IMR-90 (cell line): ENCODE measurements around the gene EXTL2. TPM values are rescaled to one million over a fixed set of nuclear protein-coding genes. Genes with fewer than 3 reads are reported as not detected.

ENCODE experiments used
- ATAC-seq: fragments of 200-7000 bp; cut with Tn5 transposase; 2 replicates; pipeline ENCODE4 v1.9.1; 2020; ENCODE audit warnings: low read depth, mild to moderate bottlenecking, moderate library complexity
- BruUV-seq: library from RNA; stranded (reverse); fragments of 400-500 nt; replicated peaks from 2 replicates; lab custom pipeline; 2021; lab: Mats Ljungman, UMichigan
- CTCF ChIA-PET: fragments of 300-600 bp; formaldehyde crosslinking; extraction: SDS; loops from one replicate; lab custom pipeline; 2021; ENCODE audit warnings: antibody characterized with exemption; lab: Yijun Ruan, JAX
- POLR2A ChIA-PET: fragments of 300-600 bp; sonication (Branson Sonifier 250); formaldehyde crosslinking; loops from one replicate; lab custom pipeline; 2022; ENCODE audit warnings: antibody characterized with exemption; ENCODE audit not compliant: unreplicated experiment; lab: Charles Lee
- DNase-seq: peaks from one replicate; pipeline ENCODE4 v3.0.0; 2013
- H2AFZ ChIP-seq: replicated peaks from 2 replicates; pipeline ENCODE3; 2013; ENCODE audit warnings: low read length, mild to moderate bottlenecking; ENCODE audit not compliant: poor library complexity
- H2AK5ac ChIP-seq: 2 replicates; pipeline ENCODE4 v1.6.1; 2013; ENCODE audit warnings: low read depth, low read length, inconsistent platforms
- H2AK9ac ChIP-seq: replicated peaks from 2 replicates; pipeline ENCODE3; 2013; ENCODE audit warnings: mild to moderate bottlenecking, low read depth, low read length, moderate library complexity; ENCODE audit not compliant: poor library complexity
- H2BK120ac ChIP-seq: 2 replicates; pipeline ENCODE4 v1.6.1; 2013; ENCODE audit warnings: low read depth, low read length, inconsistent platforms
- H2BK15ac ChIP-seq: 3 replicates; pipeline ENCODE4 v1.6.1; 2013; ENCODE audit warnings: low read depth, low read length, inconsistent platforms
- H2BK20ac ChIP-seq: 2 replicates; pipeline ENCODE4 v1.6.1; 2013; ENCODE audit warnings: low read depth, mild to moderate bottlenecking, inconsistent platforms, low read length, moderate library complexity
- H2BK5ac ChIP-seq: 2 replicates; pipeline ENCODE4 v1.6.1; 2013; ENCODE audit warnings: mild to moderate bottlenecking, low read depth, low read length, inconsistent platforms; ENCODE audit not compliant: poor library complexity, severe bottlenecking
- H3K14ac ChIP-seq: replicated peaks from 2 replicates; pipeline ENCODE4 v1.6.1; 2013; ENCODE audit warnings: low read depth, low read length, inconsistent platforms
- H3K18ac ChIP-seq: 2 replicates; pipeline ENCODE4 v1.6.1; 2013; ENCODE audit warnings: low read depth, low read length, control low read depth
- H3K23ac ChIP-seq: 2 replicates; pipeline ENCODE4 v1.6.1; 2013; ENCODE audit warnings: low read depth, low read length, inconsistent platforms
- H3K27ac ChIP-seq: 2 replicates; pipeline ENCODE4 v1.5.1; 2013; ENCODE audit warnings: mild to moderate bottlenecking, control low read depth, low read length; ENCODE audit not compliant: insufficient read depth
- H3K27me3 ChIP-seq: 2 replicates; pipeline ENCODE4 v1.6.1; 2013; ENCODE audit warnings: low read length; ENCODE audit not compliant: control insufficient read depth, insufficient read depth
- H3K36me3 ChIP-seq: 2 replicates; pipeline ENCODE4 v1.6.1; 2013; ENCODE audit warnings: low read length, mixed read lengths; ENCODE audit not compliant: control insufficient read depth, insufficient read depth
- H3K4ac ChIP-seq: 2 replicates; pipeline ENCODE4 v1.6.1; 2013; ENCODE audit warnings: low read depth, low read length, inconsistent platforms
- H3K4me1 ChIP-seq: 2 replicates; pipeline ENCODE4 v1.6.1; 2013; ENCODE audit warnings: low read length, mixed read lengths; ENCODE audit not compliant: control insufficient read depth, insufficient read depth
- H3K4me2 ChIP-seq: 2 replicates; pipeline ENCODE4 v1.6.1; 2013; ENCODE audit warnings: low read depth, mild to moderate bottlenecking, control low read depth, low read length, moderate library complexity
- H3K4me3 ChIP-seq: 2 replicates; pipeline ENCODE4 v1.5.1; 2013; ENCODE audit warnings: low read depth, mild to moderate bottlenecking, control low read depth, low read length, moderate library complexity; ENCODE audit not compliant: insufficient read depth
- H3K56ac ChIP-seq: 2 replicates; pipeline ENCODE4 v1.6.1; 2013; ENCODE audit warnings: low read length, inconsistent platforms; ENCODE audit not compliant: insufficient read depth; ENCODE audit errors: extremely low read depth
- H3K79me1 ChIP-seq, 2 experiments: 2 replicates each; pipeline ENCODE4 v1.6.1; 2013; ENCODE audit warnings: low read length in 2 of 2, inconsistent platforms in 1 of 2, low read depth in 1 of 2
- H3K9ac ChIP-seq: 2 replicates; pipeline ENCODE4 v1.6.1; 2013; ENCODE audit warnings: low read depth, low read length, control low read depth
- H3K9me1 ChIP-seq: 2 replicates; pipeline ENCODE4 v1.6.1; 2013; ENCODE audit warnings: low read length, inconsistent platforms; ENCODE audit not compliant: insufficient read depth
- H3K9me3 ChIP-seq: 2 replicates; pipeline ENCODE4 v1.6.1; 2013; ENCODE audit warnings: low read length; ENCODE audit not compliant: control insufficient read depth, insufficient read depth
- H4K20me1 ChIP-seq: 2 replicates; pipeline ENCODE4 v1.6.1; 2013; ENCODE audit warnings: low read length, inconsistent platforms; ENCODE audit not compliant: insufficient read depth
- H4K5ac ChIP-seq: 2 replicates; pipeline ENCODE4 v1.6.1; 2013; ENCODE audit warnings: mild to moderate bottlenecking, low read depth, low read length, control low read depth
- H4K8ac ChIP-seq, 2 experiments: 2 replicates each; pipeline ENCODE4 v1.6.1; 2013; ENCODE audit warnings: low read depth in 2 of 2, low read length in 2 of 2, control low read depth in 1 of 2, inconsistent platforms in 1 of 2
- H4K91ac ChIP-seq: 2 replicates; pipeline ENCODE4 v1.6.1; 2013; ENCODE audit warnings: low read depth, low read length, inconsistent platforms; ENCODE audit not compliant: insufficient read depth
- BHLHE40 ChIP-seq: fragments of 150-350 bp; IDR thresholded peaks from 2 replicates; pipeline ENCODE4 v1.6.1; 2016; ENCODE audit warnings: mild to moderate bottlenecking, low read depth, low read length
- CEBPB ChIP-seq: IDR thresholded peaks from 2 replicates; pipeline ENCODE4 v1.6.1; 2012; ENCODE audit warnings: low read depth, low read length, improper control_type of control experiment
- CHD1 ChIP-seq: IDR thresholded peaks from 2 replicates; pipeline ENCODE4 v1.6.1; 2012; ENCODE audit warnings: low read depth, low read length, improper control_type of control experiment
- FOS ChIP-seq: fragments of 150-350 bp; IDR thresholded peaks from 2 replicates; pipeline ENCODE4 v1.6.1; 2016; ENCODE audit warnings: low read depth, low read length
- MAZ ChIP-seq: IDR thresholded peaks from 2 replicates; pipeline ENCODE4 v1.6.1; 2012; ENCODE audit warnings: low read depth, mild to moderate bottlenecking, low read length, improper control_type of control experiment, moderate library complexity, borderline replicate concordance
- MXI1 ChIP-seq: IDR thresholded peaks from 2 replicates; pipeline ENCODE4 v1.6.1; 2012; ENCODE audit warnings: low read depth, mild to moderate bottlenecking, low read length, moderate library complexity, borderline replicate concordance
- NFE2L2 ChIP-seq: fragments of 150-350 bp; IDR thresholded peaks from 2 replicates; pipeline ENCODE4 v1.6.1; 2016; ENCODE audit warnings: low read depth, mild to moderate bottlenecking, low read length
- POLR2A ChIP-seq: IDR thresholded peaks from 2 replicates; pipeline ENCODE4 v1.6.1; 2012; ENCODE audit warnings: mild to moderate bottlenecking, low read depth, low read length
- RAD21 ChIP-seq: IDR thresholded peaks from 2 replicates; pipeline ENCODE4 v1.6.1; 2012; ENCODE audit warnings: low read length, improper control_type of control experiment
- RCOR1 ChIP-seq: IDR thresholded peaks from 2 replicates; pipeline ENCODE4 v1.6.1; 2012; ENCODE audit warnings: mild to moderate bottlenecking, low read length, improper control_type of control experiment; ENCODE audit not compliant: insufficient replicate concordance
- RFX5 ChIP-seq: IDR thresholded peaks from 2 replicates; pipeline ENCODE4 v1.8.0; 2012; ENCODE audit warnings: low read depth, mild to moderate bottlenecking, low read length, moderate library complexity
- SMC3 ChIP-seq: fragments of 150-350 bp; IDR thresholded peaks from 2 replicates; pipeline ENCODE4 v1.6.1; 2016; ENCODE audit warnings: low read depth, mild to moderate bottlenecking, antibody characterized with exemption, low read length, moderate library complexity
- WGBS, 2 experiments: methylation state at CpG; one replicate each; pipeline versions ENCODE4 v1.1.5 to v1.1.7; 2013; ENCODE audit warnings: missing lambda C conversion rate in 2 of 2; ENCODE audit not compliant: insufficient read length in 1 of 2; ENCODE audit errors: extremely low coverage in 2 of 2; 5-methylcytosine and 5-hydroxymethylcytosine counted together
- dilution Hi-C: fragments of 300-500 bp; cut with HindIII; formaldehyde crosslinking; loops from one replicate; pipeline ENCODE4 v1.14.3; 2018; ENCODE audit warnings: low sequenced_read_pairs; ENCODE audit not compliant: unreplicated experiment
- in situ Hi-C: fragments of 300-500 bp; cut with MboI; formaldehyde crosslinking; loops from 3 replicates; pipeline ENCODE4 v1.14.3; 2019; ENCODE audit warnings: low sequenced_read_pairs, inconsistent platforms, mixed read lengths
- intact Hi-C: fragments of 100-400 bp; cut with micrococcal nuclease; formaldehyde crosslinking; loops from 2 replicates; pipeline ENCODE4 v1.10.0; 2022
- polyA plus RNA-seq, 3 experiments: library from polyadenylated mRNA; depleted of rRNA; stranded (reverse); fragments of >200 nt; gene quantifications; 2 replicates each; pipeline ENCODE4 v1.2.3, GENCODE V29; 2012; ENCODE audit warnings: low replicate concordance in 1 of 3
- total RNA-seq: library from RNA; depleted of rRNA; stranded (reverse); fragments of >200 nt; gene quantifications from 2 replicates; pipeline ENCODE4 v1.2.3, GENCODE V29; 2012
- TF ChIP-seq, protein P1 (sequence below): fragments of 150-350 bp; IDR thresholded peaks from 2 replicates; pipeline ENCODE4 v1.6.1; 2017; ENCODE audit warnings: mild to moderate bottlenecking, antibody characterized with exemption, low read length, low read depth
- TF ChIP-seq, protein P2 (sequence below): conservative IDR thresholded peaks from 2 replicates; pipeline ENCODE4 v1.5.1; 2012; ENCODE audit warnings: mild to moderate bottlenecking, low read depth, low read length, improper control_type of control experiment
- TF ChIP-seq, protein P3 (sequence below): fragments of 150-350 bp; IDR thresholded peaks from 2 replicates; pipeline ENCODE4 v1.6.1; 2016; ENCODE audit warnings: low read depth, mild to moderate bottlenecking, low read length, moderate library complexity, borderline replicate concordance

EXTL2 gene
- total and polyA plus RNA-seq, 2 of the 4 experiments (the other 2 are of a cell fraction) = 24.9 to 27.6 TPM

DNA sequence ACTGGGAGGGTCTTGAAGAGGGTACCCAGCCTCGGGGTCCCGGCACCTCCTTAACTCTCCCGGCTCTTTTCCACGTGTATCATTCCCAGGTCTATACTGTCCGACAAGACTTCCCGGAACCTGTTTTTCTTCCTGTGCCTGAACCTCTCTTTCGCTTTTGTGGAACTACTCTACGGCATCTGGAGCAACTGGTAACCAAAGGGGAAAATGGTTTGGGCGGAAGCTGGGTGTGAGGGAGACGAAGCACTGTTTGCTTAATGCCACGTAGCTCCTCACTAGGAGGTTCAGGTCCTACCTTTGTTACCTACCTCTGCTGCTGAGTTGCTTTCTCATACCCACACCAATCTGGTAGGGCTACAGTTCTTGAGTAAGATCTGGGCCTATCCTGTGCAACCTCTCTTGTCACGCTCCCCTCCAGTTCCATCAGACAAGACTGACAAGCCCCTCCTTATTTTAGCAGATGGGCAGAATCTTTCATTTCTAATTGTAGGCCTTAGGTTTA is 1.9 kb upstream of the EXTL2 start:
- Histone ChIP-seq H2BK120ac (peak overlapping the region; percentile 7; the same call in 1 of the 2 replicates), H2BK15ac (peak overlapping the region; percentile 1; the same call in 1 of the 3 replicates), H3K9ac (peak overlapping the region; percentile 76), H3K27ac (peak overlapping the region; percentile 86), H3K27me3 (no peaks in the 10 kb centered on the region), H3K4me3 (peak overlapping the region; percentile 69), H2BK5ac (peak overlapping the region; percentile 23), H4K8ac (peak overlapping the region; percentile 80 to 95), H3K9me1 (peaks cover 3% of the 10 kb centered on the region; the same call in 1 of the 2 replicates), H3K56ac (peak overlapping the region; percentile 74; the same call in 1 of the 2 replicates), H4K20me1 (no peaks in the 10 kb centered on the region), H3K4me1 (no peaks in the 10 kb centered on the region; the same call in 1 of the 2 replicates), H2AK9ac (peak overlapping the region; percentile 94), H3K18ac (0 out of 2 replicates have a peak overlapping the region, but pooled peaks have one; percentile 3), H4K5ac (peak overlapping the region; percentile 7), H2AK5ac (peak overlapping the region; percentile 21; the same call in 1 of the 2 replicates), H2AFZ (peak overlapping the region; percentile 96), H3K4me2 (peak overlapping the region; percentile 76), H3K23ac (peak overlapping the region; percentile 94), H3K14ac (peak overlapping the region; percentile 91), H2BK20ac (no peak overlapping the region), H3K36me3 (peaks cover 6% of the 10 kb centered on the region; the same call in 1 of the 2 replicates), H3K9me3 (no peaks in the 10 kb centered on the region), H4K91ac (peak overlapping the region; percentile 54), H3K79me1 (peaks cover 0 to 40% of the 10 kb centered on the region in 2 experiments), H3K4ac (peak overlapping the region; percentile 88)
- dilution Hi-C loops = loop anchor here (25.0 kb wide), 1 partner anchor 434 kb away; no protein-coding TSS in a partner anchor
- DNase-seq = peak; percentile 65
- intact Hi-C loops = no loop called here
- peak; percentile 10 for ATAC-seq
- no TSS peak for BruUV-seq
- WGBS, 2 experiments = no CpG with 5 or more reads among the region's 12 CpGs
- in situ Hi-C loops = loop anchor here (25.0 kb wide), 1 partner anchor 634 kb away; the partner anchor contains the start of gene RTCA
- ChIA-PET POLR2A (no interaction called here), CTCF (no interaction called here)
- no peak for TF ChIP-seq RFX5
- no peak for TF ChIP-seq SMC3
- TF ChIP-seq RCOR1 = no peak
- TF ChIP-seq, protein P1, sequence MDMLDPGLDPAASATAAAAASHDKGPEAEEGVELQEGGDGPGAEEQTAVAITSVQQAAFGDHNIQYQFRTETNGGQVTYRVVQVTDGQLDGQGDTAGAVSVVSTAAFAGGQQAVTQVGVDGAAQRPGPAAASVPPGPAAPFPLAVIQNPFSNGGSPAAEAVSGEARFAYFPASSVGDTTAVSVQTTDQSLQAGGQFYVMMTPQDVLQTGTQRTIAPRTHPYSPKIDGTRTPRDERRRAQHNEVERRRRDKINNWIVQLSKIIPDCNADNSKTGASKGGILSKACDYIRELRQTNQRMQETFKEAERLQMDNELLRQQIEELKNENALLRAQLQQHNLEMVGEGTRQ = 0 out of 2 replicates have a peak, but pooled peaks have one; percentile 9
- no peak for TF ChIP-seq CHD1
- peak; percentile 56; the same call in 1 of the 2 replicates for TF ChIP-seq CEBPB
- TF ChIP-seq FOS = no peak
- no peak for TF ChIP-seq MAZ
- TF ChIP-seq, protein P2, sequence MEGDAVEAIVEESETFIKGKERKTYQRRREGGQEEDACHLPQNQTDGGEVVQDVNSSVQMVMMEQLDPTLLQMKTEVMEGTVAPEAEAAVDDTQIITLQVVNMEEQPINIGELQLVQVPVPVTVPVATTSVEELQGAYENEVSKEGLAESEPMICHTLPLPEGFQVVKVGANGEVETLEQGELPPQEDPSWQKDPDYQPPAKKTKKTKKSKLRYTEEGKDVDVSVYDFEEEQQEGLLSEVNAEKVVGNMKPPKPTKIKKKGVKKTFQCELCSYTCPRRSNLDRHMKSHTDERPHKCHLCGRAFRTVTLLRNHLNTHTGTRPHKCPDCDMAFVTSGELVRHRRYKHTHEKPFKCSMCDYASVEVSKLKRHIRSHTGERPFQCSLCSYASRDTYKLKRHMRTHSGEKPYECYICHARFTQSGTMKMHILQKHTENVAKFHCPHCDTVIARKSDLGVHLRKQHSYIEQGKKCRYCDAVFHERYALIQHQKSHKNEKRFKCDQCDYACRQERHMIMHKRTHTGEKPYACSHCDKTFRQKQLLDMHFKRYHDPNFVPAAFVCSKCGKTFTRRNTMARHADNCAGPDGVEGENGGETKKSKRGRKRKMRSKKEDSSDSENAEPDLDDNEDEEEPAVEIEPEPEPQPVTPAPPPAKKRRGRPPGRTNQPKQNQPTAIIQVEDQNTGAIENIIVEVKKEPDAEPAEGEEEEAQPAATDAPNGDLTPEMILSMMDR = no peak
- TF ChIP-seq POLR2A = no peak; the same call in 1 of the 2 replicates
- TF ChIP-seq, protein P3, sequence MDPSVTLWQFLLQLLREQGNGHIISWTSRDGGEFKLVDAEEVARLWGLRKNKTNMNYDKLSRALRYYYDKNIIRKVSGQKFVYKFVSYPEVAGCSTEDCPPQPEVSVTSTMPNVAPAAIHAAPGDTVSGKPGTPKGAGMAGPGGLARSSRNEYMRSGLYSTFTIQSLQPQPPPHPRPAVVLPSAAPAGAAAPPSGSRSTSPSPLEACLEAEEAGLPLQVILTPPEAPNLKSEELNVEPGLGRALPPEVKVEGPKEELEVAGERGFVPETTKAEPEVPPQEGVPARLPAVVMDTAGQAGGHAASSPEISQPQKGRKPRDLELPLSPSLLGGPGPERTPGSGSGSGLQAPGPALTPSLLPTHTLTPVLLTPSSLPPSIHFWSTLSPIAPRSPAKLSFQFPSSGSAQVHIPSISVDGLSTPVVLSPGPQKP = no peak
- no peak for TF ChIP-seq RAD21
- TF ChIP-seq BHLHE40 = no peak
- 0 out of 2 replicates have a peak, but pooled peaks have one; percentile 23 for TF ChIP-seq MXI1
- no peak for TF ChIP-seq NFE2L2
